ENCODE data around the gene GRIP2. TPM values are rescaled to one million over a fixed set of nuclear protein-coding genes. Genes with fewer than 3 reads are reported as not detected.

GRIP2 gene
- total RNA-seq, 1 donor: 1.4 TPM

DNA sequence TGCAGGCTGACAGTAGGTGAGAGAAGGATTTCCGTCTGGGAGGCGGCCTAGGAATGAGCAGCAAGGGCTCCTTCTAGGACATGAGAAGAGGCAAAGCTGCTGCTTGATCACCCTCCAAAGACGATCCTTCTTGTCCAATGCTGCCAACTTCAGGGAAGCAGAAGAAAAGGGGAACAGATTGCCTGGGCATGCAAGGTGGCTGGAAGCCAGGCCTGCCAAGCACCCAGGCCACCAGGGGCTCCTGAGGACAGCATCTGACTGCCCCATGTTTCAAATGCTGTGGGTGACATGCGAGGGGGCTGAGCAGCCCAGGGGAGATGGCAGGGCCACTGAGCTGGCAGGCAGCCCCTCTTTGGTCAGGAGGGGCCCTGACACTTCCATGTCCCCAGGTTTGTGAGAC lies 3.3 kb upstream of the GRIP2 start:
- DNase-seq (ENCODE audit: insufficient read length, low spot score, missing footprints): peak; percentile 64
- Histone ChIP-seq H3K4me1 (ENCODE audit: insufficient read depth, low read length) (no peaks in the 10 kb centered on the region), H3K4me3 (ENCODE audit: insufficient read depth, low read length) (no peak overlapping the region), H3K4me2 (ENCODE audit: insufficient read depth, low read length) (no peak overlapping the region), H3K79me2 (ENCODE audit: insufficient read depth, low read length) (no peaks in the 10 kb centered on the region), H3K9me3 (ENCODE audit: low read depth, low read length) (no peaks in the 10 kb centered on the region), H4K20me1 (ENCODE audit: insufficient read depth, low read length) (no peaks in the 10 kb centered on the region), H3K27me3 (ENCODE audit: insufficient read depth, low read length) (peaks cover 17% of the 10 kb centered on the region), H3K27ac (ENCODE audit: low read depth, low read length) (no peak overlapping the region), H2AFZ (ENCODE audit: low read length) (no peak overlapping the region), H3K36me3 (ENCODE audit: insufficient read depth, low read length) (no peaks in the 10 kb centered on the region)
- TF ChIP-seq, protein P1, sequence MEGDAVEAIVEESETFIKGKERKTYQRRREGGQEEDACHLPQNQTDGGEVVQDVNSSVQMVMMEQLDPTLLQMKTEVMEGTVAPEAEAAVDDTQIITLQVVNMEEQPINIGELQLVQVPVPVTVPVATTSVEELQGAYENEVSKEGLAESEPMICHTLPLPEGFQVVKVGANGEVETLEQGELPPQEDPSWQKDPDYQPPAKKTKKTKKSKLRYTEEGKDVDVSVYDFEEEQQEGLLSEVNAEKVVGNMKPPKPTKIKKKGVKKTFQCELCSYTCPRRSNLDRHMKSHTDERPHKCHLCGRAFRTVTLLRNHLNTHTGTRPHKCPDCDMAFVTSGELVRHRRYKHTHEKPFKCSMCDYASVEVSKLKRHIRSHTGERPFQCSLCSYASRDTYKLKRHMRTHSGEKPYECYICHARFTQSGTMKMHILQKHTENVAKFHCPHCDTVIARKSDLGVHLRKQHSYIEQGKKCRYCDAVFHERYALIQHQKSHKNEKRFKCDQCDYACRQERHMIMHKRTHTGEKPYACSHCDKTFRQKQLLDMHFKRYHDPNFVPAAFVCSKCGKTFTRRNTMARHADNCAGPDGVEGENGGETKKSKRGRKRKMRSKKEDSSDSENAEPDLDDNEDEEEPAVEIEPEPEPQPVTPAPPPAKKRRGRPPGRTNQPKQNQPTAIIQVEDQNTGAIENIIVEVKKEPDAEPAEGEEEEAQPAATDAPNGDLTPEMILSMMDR (IDR thresholded peaks at IDR 0.05; ENCODE audit: extremely low read depth, low read depth, low read length): no peak

DNA sequence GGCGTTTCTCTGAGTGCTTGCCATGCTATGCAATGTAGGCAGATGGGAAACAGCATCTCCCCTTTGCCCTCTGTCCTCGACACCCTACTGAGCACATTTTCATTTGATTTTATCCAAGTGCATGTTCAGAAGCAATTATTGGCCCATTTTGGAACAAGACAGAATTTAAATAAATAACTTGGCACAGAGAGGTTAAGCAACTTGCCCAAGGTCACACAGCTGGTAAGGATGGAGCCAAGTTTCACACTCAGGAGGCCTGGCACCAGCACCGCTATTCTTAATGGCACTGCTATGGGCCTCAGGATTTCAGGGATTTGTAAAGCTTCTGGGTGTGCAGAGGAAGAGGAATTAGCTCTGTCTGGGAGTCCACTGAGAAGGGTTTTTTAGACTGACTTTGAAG lies 2.5 kb upstream of the GRIP2 start:
- no peaks in the 10 kb centered on the region for H4K20me1 ChIP-seq (ENCODE audit: insufficient read depth, low read length)
- no peak overlapping the region for H3K4me3 ChIP-seq (ENCODE audit: insufficient read depth, low read length)
- TF ChIP-seq, protein P1 (IDR thresholded peaks at IDR 0.05; ENCODE audit: extremely low read depth, low read depth, low read length): no peak
- H3K36me3 ChIP-seq (ENCODE audit: insufficient read depth, low read length): no peaks in the 10 kb centered on the region
- H3K4me2 ChIP-seq (ENCODE audit: insufficient read depth, low read length): no peak overlapping the region
- peaks cover 11% of the 10 kb centered on the region for H3K27me3 ChIP-seq (ENCODE audit: insufficient read depth, low read length)
- no peaks in the 10 kb centered on the region for H3K79me2 ChIP-seq (ENCODE audit: insufficient read depth, low read length)
- H3K9me3 ChIP-seq (ENCODE audit: low read depth, low read length): no peaks in the 10 kb centered on the region
- no peaks in the 10 kb centered on the region for H3K4me1 ChIP-seq (ENCODE audit: insufficient read depth, low read length)
- DNase-seq (ENCODE audit: insufficient read length, low spot score, missing footprints): peak; percentile 45
- no peak overlapping the region for H3K27ac ChIP-seq (ENCODE audit: low read depth, low read length)
- H2AFZ ChIP-seq (ENCODE audit: low read length): no peak overlapping the region

DNA sequence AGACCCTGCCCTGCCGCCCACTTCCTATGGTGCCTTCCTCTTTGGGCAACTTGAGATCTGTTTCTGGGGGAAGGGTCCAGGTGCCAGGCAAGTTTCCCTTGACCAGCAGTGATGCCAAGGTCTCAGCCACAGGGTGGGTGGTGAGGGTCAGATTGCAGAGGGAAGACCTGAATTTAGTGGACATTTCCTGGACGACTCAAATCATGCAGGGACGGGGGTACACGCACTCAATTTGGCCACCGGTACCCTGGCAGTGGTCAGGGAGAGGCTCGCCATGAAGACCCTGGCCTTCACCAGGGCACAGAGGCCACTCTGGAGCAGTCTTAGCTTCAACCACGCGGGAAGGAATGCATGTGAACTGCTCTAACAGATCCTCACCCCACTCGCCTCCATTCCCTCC lies 1.5 kb upstream of the GRIP2 start:
- no peak overlapping the region for H2AFZ ChIP-seq (ENCODE audit: low read length)
- TF ChIP-seq, protein P1 (IDR thresholded peaks at IDR 0.05; ENCODE audit: extremely low read depth, low read depth, low read length): no peak

DNA sequence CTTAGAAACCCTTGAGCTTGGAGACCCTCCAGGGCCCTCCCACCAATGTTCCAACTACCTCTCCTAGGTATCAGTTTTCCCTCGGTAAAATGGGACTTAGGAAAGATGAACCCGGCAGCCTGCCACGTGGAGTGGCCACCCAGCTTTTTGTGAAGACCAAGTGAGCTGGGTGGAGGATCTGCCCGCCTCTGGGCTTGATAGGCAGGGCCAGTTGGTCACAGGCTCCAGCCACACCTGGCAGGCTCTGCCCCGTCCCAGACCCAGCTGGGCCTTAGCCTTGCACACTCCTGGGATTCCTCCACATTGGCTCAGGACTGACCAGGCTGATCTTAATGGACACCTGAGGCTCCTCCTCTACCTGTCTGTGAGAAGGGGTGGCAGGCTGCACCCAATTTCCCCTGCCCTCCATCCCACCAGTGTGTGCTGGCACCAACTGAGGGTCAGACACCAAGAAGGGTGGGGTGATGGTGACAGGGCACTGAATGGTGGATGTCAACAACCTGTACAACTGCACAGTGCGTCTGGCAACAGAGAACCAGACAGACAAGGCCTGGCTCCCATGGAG lies 761 bp upstream of the GRIP2 start:
- Histone ChIP-seq H3K4me1 (ENCODE audit: insufficient read depth, low read length) (no peaks in the 10 kb centered on the region), H3K36me3 (ENCODE audit: insufficient read depth, low read length) (no peaks in the 10 kb centered on the region), H3K4me3 (ENCODE audit: insufficient read depth, low read length) (no peak overlapping the region), H3K27me3 (ENCODE audit: insufficient read depth, low read length) (peaks cover 3% of the 10 kb centered on the region), H2AFZ (ENCODE audit: low read length) (no peak overlapping the region), H3K9me3 (ENCODE audit: low read depth, low read length) (no peaks in the 10 kb centered on the region), H3K27ac (ENCODE audit: low read depth, low read length) (no peak overlapping the region), H3K79me2 (ENCODE audit: insufficient read depth, low read length) (no peaks in the 10 kb centered on the region), H4K20me1 (ENCODE audit: insufficient read depth, low read length) (no peaks in the 10 kb centered on the region), H3K4me2 (ENCODE audit: insufficient read depth, low read length) (no peak overlapping the region)
- peak; percentile 74 for DNase-seq (ENCODE audit: insufficient read length, low spot score, missing footprints)
- TF ChIP-seq, protein P1 (IDR thresholded peaks at IDR 0.05; ENCODE audit: extremely low read depth, low read depth, low read length): no peak

More for the DNA sequence above, 1.5 kb upstream of the GRIP2 start:
- DNase-seq (ENCODE audit: insufficient read length, low spot score, missing footprints): peak; percentile 59
- Histone ChIP-seq H3K79me2 (ENCODE audit: insufficient read depth, low read length) (no peaks in the 10 kb centered on the region), H3K4me1 (ENCODE audit: insufficient read depth, low read length) (no peaks in the 10 kb centered on the region), H3K9me3 (ENCODE audit: low read depth, low read length) (no peaks in the 10 kb centered on the region), H3K4me3 (ENCODE audit: insufficient read depth, low read length) (no peak overlapping the region), H3K27me3 (ENCODE audit: insufficient read depth, low read length) (peaks cover 4% of the 10 kb centered on the region), H3K36me3 (ENCODE audit: insufficient read depth, low read length) (no peaks in the 10 kb centered on the region), H4K20me1 (ENCODE audit: insufficient read depth, low read length) (no peaks in the 10 kb centered on the region), H3K4me2 (ENCODE audit: insufficient read depth, low read length) (no peak overlapping the region), H3K27ac (ENCODE audit: low read depth, low read length) (no peak overlapping the region)

All from osteoblast (primary cell).